Memory B cell (primary cell): ENCODE results near the gene CNBD2.
"Not testable (repeated sequence)": the region's sequence is repeated elsewhere in the genome, so short reads cannot be mapped to it uniquely, and the experiment has no call there.

ENCODE experiments used
- ATAC-seq: fragments of 150-1000 bp; cut with Tn5 transposase; 2 replicates; pipeline ENCODE4 v1.10.0; 2021; ENCODE audit warnings: low read depth, mild to moderate bottlenecking, moderate library complexity
- DNase-seq, 2 donors: peaks; one replicate each; pipeline ENCODE4 v3.0.0; 2022; ENCODE audit warnings: low spot score in 2 of 2
- H3K27ac Mint-ChIP-seq: one replicate; pipeline ENCODE4 v1.8.0; 2022; ENCODE audit warnings: mild to moderate bottlenecking, moderate library complexity, mixed read lengths
- H3K27me3 Mint-ChIP-seq: one replicate; pipeline ENCODE4 v1.8.0; 2022; ENCODE audit warnings: mixed read lengths
- H3K36me3 Mint-ChIP-seq: one replicate; pipeline ENCODE4 v1.8.0; 2022; ENCODE audit warnings: mild to moderate bottlenecking, mixed read lengths
- H3K4me1 Mint-ChIP-seq: one replicate; pipeline ENCODE4 v1.8.0; 2022; ENCODE audit warnings: mixed read lengths
- H3K4me3 Mint-ChIP-seq: one replicate; pipeline ENCODE4 v1.8.0; 2022; ENCODE audit warnings: mild to moderate bottlenecking, moderate library complexity, mixed read lengths
- H3K9me3 Mint-ChIP-seq: one replicate; pipeline ENCODE4 v1.8.0; 2022; ENCODE audit warnings: mixed read lengths

Gene CNBD2

GRCh38 chr20:36046073-36046798, 77.8 kb downstream of the CNBD2 start:
- not testable (repeated sequence) for DNase-seq, H3K36me3 Mint-ChIP-seq, H3K27ac Mint-ChIP-seq, H3K27me3 Mint-ChIP-seq, H3K9me3 Mint-ChIP-seq, ATAC-seq, H3K4me3 Mint-ChIP-seq
- H3K4me1 Mint-ChIP-seq, result peaks cover 24% of the 10 kb centered on the region

GRCh38 chr20:36049408-36049807, 81.0 kb downstream of the CNBD2 start:
- H3K4me3 Mint-ChIP-seq, result peak overlapping the region; percentile 88
- not testable (repeated sequence) for H3K27me3 Mint-ChIP-seq, ATAC-seq, H3K36me3 Mint-ChIP-seq, H3K9me3 Mint-ChIP-seq, DNase-seq
- H3K27ac Mint-ChIP-seq, result peak overlapping the region; percentile 86
- H3K4me1 Mint-ChIP-seq, result peaks cover 33% of the 10 kb centered on the region

DNA sequence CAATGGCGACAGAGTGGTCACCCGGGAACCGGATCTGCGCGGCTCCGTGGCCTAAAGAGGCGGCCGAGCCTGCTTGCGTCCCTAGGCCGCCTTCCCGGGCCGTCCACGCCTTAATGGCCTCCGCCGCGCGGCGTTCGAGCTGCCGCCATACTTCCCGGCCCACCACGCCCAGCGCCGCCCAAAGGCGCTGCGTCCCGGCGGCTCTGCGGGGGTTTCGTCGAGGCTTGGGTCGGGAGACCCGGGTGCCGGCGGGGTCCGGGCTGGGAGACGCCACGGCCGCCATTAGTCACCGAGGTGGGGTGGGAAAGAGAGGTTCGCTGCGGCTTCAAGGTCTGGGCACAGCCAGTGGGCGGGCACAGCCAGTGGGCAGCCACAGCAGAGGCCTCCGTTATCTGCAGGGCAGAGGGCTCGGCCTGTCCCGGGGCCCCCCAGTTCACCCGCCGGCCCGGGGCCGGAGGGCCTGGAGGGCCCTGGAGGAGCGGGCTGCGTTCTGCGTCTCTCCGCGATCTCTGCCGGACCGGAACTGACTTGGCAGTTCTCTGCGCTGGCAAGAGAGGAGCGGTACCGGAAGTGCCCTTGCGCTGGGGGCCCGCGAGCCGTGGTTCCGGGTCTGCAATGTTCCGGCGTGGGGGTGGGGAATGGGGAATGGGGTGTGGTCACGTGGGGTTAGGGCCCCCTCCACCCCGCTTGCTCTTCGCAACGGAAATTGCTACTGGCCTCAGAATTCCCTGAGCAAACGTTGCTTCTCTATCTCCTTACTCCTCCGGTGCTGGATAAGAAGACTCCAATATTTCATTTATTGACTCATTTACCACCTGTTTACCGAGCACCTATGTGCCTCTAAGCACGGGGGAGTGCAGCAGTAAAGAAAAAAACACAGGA, 82.3 kb downstream of the CNBD2 start:
- H3K4me1 Mint-ChIP-seq, result peaks cover 36% of the 10 kb centered on the region
- H3K36me3 Mint-ChIP-seq, result peaks cover 2% of the 10 kb centered on the region
- ATAC-seq, result peak; percentile 94
- peak overlapping the region; percentile 88 for H3K4me3 Mint-ChIP-seq
- no peaks in the 10 kb centered on the region for H3K9me3 Mint-ChIP-seq
- H3K27ac Mint-ChIP-seq, result peak overlapping the region; percentile 86
- DNase-seq, result peak; percentile 76 to 81
- peaks cover 2% of the 10 kb centered on the region for H3K27me3 Mint-ChIP-seq

- H3K27ac Mint-ChIP-seq, result peak overlapping the region; percentile 86
- H3K4me3 Mint-ChIP-seq, result peak overlapping the region; percentile 88
- peaks cover 2% of the 10 kb centered on the region for H3K27me3 Mint-ChIP-seq
- ATAC-seq (no peak), DNase-seq (no peak)
- H3K36me3 Mint-ChIP-seq, result peaks cover 2% of the 10 kb centered on the region
- peaks cover 30% of the 10 kb centered on the region for H3K4me1 Mint-ChIP-seq
- no peaks in the 10 kb centered on the region for H3K9me3 Mint-ChIP-seq
Observed at GRCh38 chr20:36051318-36052116, 83.1 kb downstream of the CNBD2 start.

DNA sequence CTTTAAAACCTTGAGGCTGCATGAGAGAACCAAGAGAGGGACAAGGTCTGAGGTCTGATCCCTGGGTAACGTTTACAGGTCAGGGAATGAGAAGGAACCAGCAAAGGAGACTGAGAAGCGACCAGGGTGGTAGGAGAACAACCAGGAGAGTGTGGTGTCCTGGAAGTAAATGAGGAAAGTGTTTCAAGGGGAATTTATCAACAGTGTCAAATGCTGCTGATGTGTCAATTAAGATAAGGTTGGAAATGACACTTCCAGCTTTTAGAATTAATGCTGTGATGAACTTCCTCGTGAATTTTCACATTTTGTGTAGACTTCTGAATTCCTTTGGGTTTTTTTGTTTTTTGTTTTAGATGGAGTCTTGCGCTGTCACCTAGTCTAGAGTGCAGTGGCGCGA, 83.7 kb downstream of the CNBD2 start:
- ATAC-seq, result no peak
- H3K27ac Mint-ChIP-seq, result no peak overlapping the region
- peaks cover 2% of the 10 kb centered on the region for H3K27me3 Mint-ChIP-seq
- H3K4me1 Mint-ChIP-seq, result peaks cover 29% of the 10 kb centered on the region
- H3K9me3 Mint-ChIP-seq, result no peaks in the 10 kb centered on the region
- peaks cover 2% of the 10 kb centered on the region for H3K36me3 Mint-ChIP-seq
- H3K4me3 Mint-ChIP-seq, result no peak overlapping the region
- no peak for DNase-seq

DNA sequence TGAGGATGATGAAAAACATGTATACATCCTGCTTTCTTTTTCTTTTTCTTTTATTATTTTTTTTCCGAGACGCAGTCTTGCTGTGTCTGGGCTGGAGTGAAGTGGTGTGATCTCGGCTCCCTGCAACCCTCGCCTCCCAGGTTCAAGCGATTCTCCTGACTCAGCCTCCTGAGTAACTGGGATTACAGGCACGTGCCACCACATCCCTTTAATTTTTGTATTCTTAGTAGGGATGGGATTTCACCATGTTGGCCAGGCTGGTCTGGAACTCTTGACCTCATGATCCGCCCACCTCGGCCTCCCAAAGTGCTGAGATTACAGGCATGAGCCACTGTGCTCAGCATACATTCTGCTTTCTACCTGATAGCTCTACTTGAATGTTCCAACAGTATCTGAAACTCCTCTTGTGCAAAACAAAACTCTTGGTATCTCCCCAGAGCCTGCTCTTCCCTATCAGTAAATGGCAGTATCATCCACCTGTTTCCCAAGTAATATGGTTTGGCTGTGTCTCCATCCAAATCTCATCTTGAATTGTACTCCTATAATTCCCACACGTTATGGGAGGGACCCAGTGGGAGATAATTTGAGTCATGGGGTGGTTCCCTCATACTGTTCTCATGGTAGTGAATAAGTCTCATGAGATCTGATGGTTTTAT, 85.6 kb downstream of the CNBD2 start:
- H3K4me3 Mint-ChIP-seq, H3K27ac Mint-ChIP-seq: not testable (repeated sequence)
- H3K4me1 Mint-ChIP-seq, result peaks cover 21% of the 10 kb centered on the region

GRCh38 chr20:36055145-36055544, 86.8 kb downstream of the CNBD2 start:
- H3K4me3 Mint-ChIP-seq, result no peak overlapping the region
- no peak for DNase-seq
- peaks cover 2% of the 10 kb centered on the region for H3K27me3 Mint-ChIP-seq
- H3K27ac Mint-ChIP-seq, result no peak overlapping the region
- H3K9me3 Mint-ChIP-seq, result no peaks in the 10 kb centered on the region
- H3K36me3 Mint-ChIP-seq, result no peaks in the 10 kb centered on the region
- no peak for ATAC-seq
- peaks cover 15% of the 10 kb centered on the region for H3K4me1 Mint-ChIP-seq

More for the DNA sequence above, 85.6 kb downstream of the CNBD2 start:
- not testable (repeated sequence) for ATAC-seq, H3K9me3 Mint-ChIP-seq, H3K36me3 Mint-ChIP-seq, H3K27me3 Mint-ChIP-seq, DNase-seq

DNA sequence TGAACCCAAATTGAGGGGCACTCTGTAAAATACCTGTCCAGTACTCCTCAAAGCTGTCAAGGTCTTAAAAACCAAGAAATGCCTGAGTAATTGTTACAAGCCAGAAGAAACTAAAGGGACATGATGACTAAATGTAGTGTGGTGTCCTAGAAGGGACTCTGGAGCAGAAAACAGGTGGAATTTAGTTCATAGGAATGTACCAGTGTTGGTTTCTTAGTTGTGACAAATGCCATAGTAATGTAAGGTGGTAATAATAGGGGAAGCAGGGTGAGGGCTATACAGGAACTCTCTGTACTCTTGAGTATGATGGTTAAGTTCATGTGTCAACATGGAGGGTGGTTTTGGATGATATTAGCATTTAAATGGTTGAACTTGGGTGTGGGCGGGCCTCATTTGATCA, 92.3 kb downstream of the CNBD2 start:
- Mint-ChIP-seq H3K36me3 (peaks cover 2% of the 10 kb centered on the region), H3K9me3 (peaks cover 2% of the 10 kb centered on the region), H3K27me3 (peaks cover 2% of the 10 kb centered on the region), H3K4me3 (no peak overlapping the region), H3K27ac (no peak overlapping the region), H3K4me1 (peaks cover 3% of the 10 kb centered on the region)
- no peak for DNase-seq
- ATAC-seq, result no peak

DNA sequence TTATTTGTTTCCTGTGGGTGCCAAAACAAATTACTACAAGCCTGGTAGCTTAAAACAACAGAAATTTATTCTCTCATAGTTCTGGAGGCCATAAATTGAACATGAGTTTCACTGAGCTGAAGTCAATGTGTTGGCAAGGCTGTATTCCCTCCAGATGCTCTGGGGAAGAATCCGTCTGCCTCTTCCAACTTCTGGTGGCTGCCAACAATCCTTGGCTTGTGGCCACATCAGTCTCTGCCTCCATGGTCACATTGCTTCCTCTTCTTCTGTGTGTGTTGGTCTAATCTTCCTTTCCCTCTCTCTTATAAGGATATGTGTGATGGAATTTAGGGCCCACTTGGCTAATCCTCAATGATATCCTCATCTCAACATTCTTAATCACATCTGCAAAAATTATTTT, 93.4 kb downstream of the CNBD2 start:
- Mint-ChIP-seq H3K9me3 (peaks cover 2% of the 10 kb centered on the region), H3K4me3 (no peak overlapping the region), H3K4me1 (peaks cover 3% of the 10 kb centered on the region), H3K27me3 (peaks cover 2% of the 10 kb centered on the region), H3K36me3 (peaks cover 2% of the 10 kb centered on the region), H3K27ac (no peak overlapping the region)
- ATAC-seq (no peak), DNase-seq (no peak)

GRCh38 chr20:36062799-36063198, 94.4 kb downstream of the CNBD2 start:
- H3K4me1 Mint-ChIP-seq, result peaks cover 3% of the 10 kb centered on the region
- no peak overlapping the region for H3K27ac Mint-ChIP-seq
- ATAC-seq, result no peak
- H3K9me3 Mint-ChIP-seq, result peaks cover 2% of the 10 kb centered on the region
- H3K27me3 Mint-ChIP-seq, result peaks cover 2% of the 10 kb centered on the region
- no peak overlapping the region for H3K4me3 Mint-ChIP-seq
- peaks cover 2% of the 10 kb centered on the region for H3K36me3 Mint-ChIP-seq
- no peak for DNase-seq

GRCh38 chr20:36063916-36064657, 95.7 kb downstream of the CNBD2 start:
- DNase-seq, result no peak
- Mint-ChIP-seq H3K36me3 (peaks cover 2% of the 10 kb centered on the region), H3K4me1 (peaks cover 3% of the 10 kb centered on the region), H3K27me3 (peaks cover 2% of the 10 kb centered on the region), H3K4me3 (peak overlapping the region; percentile 88), H3K9me3 (peaks cover 2% of the 10 kb centered on the region), H3K27ac (peak overlapping the region; percentile 83)
- peak; percentile 4 for ATAC-seq

DNA sequence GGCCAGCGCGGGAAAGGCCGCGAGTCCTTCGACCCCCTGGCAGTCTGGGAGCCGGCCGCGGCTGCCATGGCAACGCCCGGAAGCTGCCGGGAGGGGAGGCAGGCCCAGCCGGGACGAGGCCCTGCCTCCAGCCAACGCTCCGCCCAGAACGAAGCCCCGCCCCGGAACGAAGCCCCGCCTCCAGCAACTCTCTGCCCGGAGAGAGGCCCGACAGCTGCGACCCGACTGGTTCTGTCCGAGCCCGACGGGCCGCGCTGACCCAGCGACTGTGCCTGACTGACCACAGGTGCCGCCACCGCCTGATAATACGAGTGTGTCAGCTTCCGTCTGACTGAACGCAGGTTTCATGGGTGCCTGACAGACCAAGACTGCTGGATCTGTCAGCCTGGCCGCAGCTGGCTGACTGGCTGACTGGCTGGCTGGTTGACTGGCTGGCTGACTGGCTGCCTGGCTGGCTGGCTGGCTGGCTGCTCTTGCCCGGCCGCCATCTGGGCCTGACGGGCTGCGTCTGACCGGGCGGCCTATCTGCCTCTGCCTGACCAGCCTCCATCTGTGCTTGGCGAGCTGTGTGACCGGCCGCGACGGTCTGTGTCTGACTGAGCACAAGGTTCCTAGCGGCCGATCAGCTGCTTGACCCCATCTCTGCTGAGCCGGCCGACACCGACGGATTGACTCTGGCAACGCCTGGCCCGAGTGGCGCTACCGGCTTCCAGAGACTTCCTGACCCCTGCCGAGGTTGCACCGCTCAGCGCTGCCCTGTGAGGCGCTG, 96.5 kb downstream of the CNBD2 start:
- ATAC-seq, result peak; percentile 94
- H3K27me3 Mint-ChIP-seq, result peaks cover 5% of the 10 kb centered on the region
- H3K4me3 Mint-ChIP-seq, result peak overlapping the region; percentile 88
- DNase-seq, result peak; percentile 96 to 99
- peaks cover 2% of the 10 kb centered on the region for H3K36me3 Mint-ChIP-seq
- H3K9me3 Mint-ChIP-seq, result peaks cover 2% of the 10 kb centered on the region
- H3K27ac Mint-ChIP-seq, result peak overlapping the region; percentile 83
- peaks cover 3% of the 10 kb centered on the region for H3K4me1 Mint-ChIP-seq
